Measurements from ENCODE around the gene CD4.

DNA sequence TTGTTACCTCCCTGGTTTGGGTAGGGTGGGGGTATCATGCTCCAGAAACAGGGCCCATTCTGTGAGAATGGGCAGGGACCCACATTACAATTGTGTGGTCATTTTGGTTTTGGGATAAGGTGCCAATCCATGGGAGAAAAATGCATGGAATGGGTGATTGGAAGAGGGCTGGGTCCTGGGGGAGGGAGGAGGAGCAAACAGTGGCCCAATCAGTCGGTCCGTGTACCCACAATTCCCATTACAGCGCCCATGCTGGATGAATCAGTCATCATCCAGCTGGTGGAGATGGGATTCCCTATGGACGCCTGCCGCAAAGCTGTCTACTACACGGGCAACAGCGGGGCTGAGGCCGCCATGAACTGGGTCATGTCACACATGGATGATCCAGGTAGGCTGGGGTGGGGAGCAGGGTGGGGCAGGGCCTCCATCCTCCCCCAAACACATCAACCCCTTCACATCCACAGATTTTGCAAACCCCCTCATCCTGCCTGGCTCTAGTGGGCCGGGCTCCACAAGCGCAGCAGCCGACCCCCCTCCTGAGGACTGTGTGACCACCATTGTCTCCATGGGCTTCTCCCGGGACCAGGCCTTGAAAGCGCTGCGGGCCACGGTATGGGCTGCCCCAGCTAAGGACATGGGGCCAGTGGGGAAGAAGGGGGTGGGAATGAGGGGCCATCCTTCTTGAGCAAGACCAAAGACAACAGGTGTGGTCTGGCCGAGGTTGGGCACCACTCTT, 74.4 kb downstream of the CD4 start:
- no peak for TF ChIP-seq POLR2AphosphoS5 (IDR thresholded peaks at IDR 0.05)
- TF ChIP-seq POLR2A (IDR thresholded peaks at IDR 0.05): no peak
- TF ChIP-seq, protein P1, sequence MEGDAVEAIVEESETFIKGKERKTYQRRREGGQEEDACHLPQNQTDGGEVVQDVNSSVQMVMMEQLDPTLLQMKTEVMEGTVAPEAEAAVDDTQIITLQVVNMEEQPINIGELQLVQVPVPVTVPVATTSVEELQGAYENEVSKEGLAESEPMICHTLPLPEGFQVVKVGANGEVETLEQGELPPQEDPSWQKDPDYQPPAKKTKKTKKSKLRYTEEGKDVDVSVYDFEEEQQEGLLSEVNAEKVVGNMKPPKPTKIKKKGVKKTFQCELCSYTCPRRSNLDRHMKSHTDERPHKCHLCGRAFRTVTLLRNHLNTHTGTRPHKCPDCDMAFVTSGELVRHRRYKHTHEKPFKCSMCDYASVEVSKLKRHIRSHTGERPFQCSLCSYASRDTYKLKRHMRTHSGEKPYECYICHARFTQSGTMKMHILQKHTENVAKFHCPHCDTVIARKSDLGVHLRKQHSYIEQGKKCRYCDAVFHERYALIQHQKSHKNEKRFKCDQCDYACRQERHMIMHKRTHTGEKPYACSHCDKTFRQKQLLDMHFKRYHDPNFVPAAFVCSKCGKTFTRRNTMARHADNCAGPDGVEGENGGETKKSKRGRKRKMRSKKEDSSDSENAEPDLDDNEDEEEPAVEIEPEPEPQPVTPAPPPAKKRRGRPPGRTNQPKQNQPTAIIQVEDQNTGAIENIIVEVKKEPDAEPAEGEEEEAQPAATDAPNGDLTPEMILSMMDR (IDR thresholded peaks at IDR 0.05): no peak
